Trophoblast cell (in vitro differentiated cells and primary cell): ENCODE measurements around the gene USP34.

Experiments used
- DNase-seq, 2 donors: peaks; one replicate each; pipeline ENCODE4 v3.0.0-alpha.2; 2016
- H2AFZ ChIP-seq: 2 replicates; pipeline ENCODE4 v1.6.1; 2013; ENCODE audit warnings: low read length, moderate library complexity, mild to moderate bottlenecking; ENCODE audit not compliant: insufficient read depth, poor library complexity
- H2AK5ac ChIP-seq: 2 replicates; pipeline ENCODE4 v1.6.1; 2013; ENCODE audit warnings: mild to moderate bottlenecking, low read length
- H2BK120ac ChIP-seq: 2 replicates; pipeline ENCODE4 v1.6.1; 2013; ENCODE audit warnings: low read length, mild to moderate bottlenecking, moderate library complexity; ENCODE audit not compliant: insufficient read depth, poor library complexity
- H2BK12ac ChIP-seq: 2 replicates; pipeline ENCODE4 v1.6.1; 2013; ENCODE audit warnings: mild to moderate bottlenecking, low read length, moderate library complexity
- H2BK5ac ChIP-seq: 2 replicates; pipeline ENCODE4 v1.6.1; 2013; ENCODE audit warnings: low read length, low read depth, moderate library complexity, mild to moderate bottlenecking; ENCODE audit not compliant: poor library complexity
- H3K14ac ChIP-seq: 2 replicates; pipeline ENCODE4 v1.6.1; 2013; ENCODE audit warnings: mild to moderate bottlenecking, low read length
- H3K18ac ChIP-seq: 2 replicates; pipeline ENCODE4 v1.6.1; 2013; ENCODE audit warnings: mild to moderate bottlenecking, low read length
- H3K23ac ChIP-seq: 2 replicates; pipeline ENCODE4 v1.6.1; 2013; ENCODE audit warnings: low read length
- H3K27ac ChIP-seq: 2 replicates; pipeline ENCODE4 v1.5.1; 2013; ENCODE audit warnings: low read depth, mild to moderate bottlenecking, inconsistent platforms, low read length, moderate library complexity
- H3K27me3 ChIP-seq: 2 replicates; pipeline ENCODE4 v1.6.1; 2013; ENCODE audit warnings: inconsistent platforms, mild to moderate bottlenecking, low read length, moderate library complexity; ENCODE audit not compliant: insufficient read depth
- H3K36me3 ChIP-seq, 2 experiments: 1 replicate in 1 of 2; 2 replicates in 1 of 2; pipeline ENCODE4 v1.6.1; 2013; ENCODE audit warnings: low read length in 2 of 2, mild to moderate bottlenecking in 2 of 2, moderate library complexity in 1 of 2; ENCODE audit not compliant: insufficient read depth in 2 of 2, control insufficient read depth in 1 of 2
- H3K4ac ChIP-seq: 2 replicates; pipeline ENCODE4 v1.6.1; 2013; ENCODE audit warnings: low read depth, mild to moderate bottlenecking, low read length, moderate library complexity
- H3K4me1 ChIP-seq, 2 experiments: 1 replicate in 1 of 2; 2 replicates in 1 of 2; pipeline ENCODE4 v1.6.1; 2013; ENCODE audit warnings: low read length in 2 of 2, mild to moderate bottlenecking in 2 of 2, moderate library complexity in 1 of 2; ENCODE audit not compliant: insufficient read depth in 2 of 2, control insufficient read depth in 1 of 2
- H3K4me2 ChIP-seq: 2 replicates; pipeline ENCODE4 v1.6.1; 2013; ENCODE audit warnings: inconsistent platforms, mild to moderate bottlenecking, low read length, moderate library complexity
- H3K4me3 ChIP-seq: 2 replicates; pipeline ENCODE4 v1.5.1; 2013; ENCODE audit warnings: mild to moderate bottlenecking, low read depth, low read length, inconsistent platforms
- H3K79me1 ChIP-seq: one replicate; pipeline ENCODE4 v1.6.1; 2013; ENCODE audit warnings: low read length
- H3K79me2 ChIP-seq: 2 replicates; pipeline ENCODE4 v1.6.1; 2013; ENCODE audit warnings: low read length, mild to moderate bottlenecking; ENCODE audit not compliant: control insufficient read depth, insufficient read depth, poor library complexity
- H3K9ac ChIP-seq: 2 replicates; pipeline ENCODE4 v1.6.1; 2013; ENCODE audit warnings: mild to moderate bottlenecking, low read length
- H3K9me3 ChIP-seq: 2 replicates; pipeline ENCODE4 v1.6.1; 2013; ENCODE audit warnings: low read depth, mild to moderate bottlenecking, control low read depth, inconsistent platforms, low read length; ENCODE audit not compliant: insufficient read depth
- H4K12ac ChIP-seq: 2 replicates; pipeline ENCODE4 v1.6.1; 2013; ENCODE audit warnings: low read depth, mild to moderate bottlenecking, low read length, moderate library complexity
- H4K8ac ChIP-seq: 2 replicates; pipeline ENCODE4 v1.6.1; 2013; ENCODE audit warnings: low read depth, mild to moderate bottlenecking, low read length, moderate library complexity
- H4K91ac ChIP-seq: one replicate; pipeline ENCODE4 v1.6.1; 2013; ENCODE audit warnings: low read depth, mild to moderate bottlenecking, low read length, moderate library complexity
- WGBS: extraction: QIAGEN DNeasy Blood & Tissue Kit; methylation state at CpG from one replicate; pipeline ENCODE4 v1.1.7; 2013; ENCODE audit warnings: missing lambda C conversion rate; ENCODE audit not compliant: insufficient read length, insufficient coverage; ENCODE audit errors: extremely low coverage; 5-methylcytosine and 5-hydroxymethylcytosine counted together

Gene USP34

DNA sequence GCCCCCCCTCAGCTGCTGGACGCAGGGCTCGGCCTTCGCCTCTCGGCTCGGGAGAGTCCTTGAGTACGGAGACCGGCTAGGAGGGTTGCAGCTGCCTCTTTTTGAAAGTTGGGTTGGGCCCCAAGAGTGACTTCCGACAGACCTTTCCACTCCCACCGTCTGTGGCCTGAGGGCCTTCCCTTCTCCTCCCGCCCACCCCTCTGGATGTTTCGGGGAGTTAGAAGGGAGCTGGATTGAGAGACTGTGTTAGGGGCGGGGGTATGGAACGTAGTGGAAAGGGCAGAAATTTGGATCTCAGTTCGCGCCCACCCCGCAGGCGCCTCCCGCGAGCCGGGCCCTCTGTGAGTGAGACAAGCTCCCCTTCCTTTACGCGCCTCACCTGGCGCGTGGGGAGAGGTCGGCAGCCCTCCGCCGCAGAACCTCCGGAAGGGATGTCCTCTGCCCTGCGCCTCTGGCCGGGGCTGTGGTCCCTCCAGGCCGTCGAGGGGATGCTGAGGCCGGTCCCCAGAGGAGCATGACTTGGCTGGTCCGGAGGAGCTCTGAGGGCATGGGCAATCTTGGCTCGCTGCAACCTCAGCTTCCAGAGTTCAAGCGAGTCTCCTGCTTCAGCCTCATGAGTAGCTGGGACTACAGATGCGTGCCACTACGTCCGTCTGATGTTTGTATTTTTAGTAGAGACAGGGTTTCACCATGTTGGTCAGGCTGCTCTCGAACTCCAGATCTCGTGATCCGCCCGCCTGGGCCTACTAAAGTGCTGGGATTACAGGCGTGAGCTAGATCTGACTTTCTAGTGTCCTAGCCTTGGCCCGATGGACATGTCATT is 292.9 kb downstream of the USP34 start:
- Histone ChIP-seq H3K27me3 (no peaks in the 10 kb centered on the region), H2BK5ac (peak overlapping the region; percentile 97), H3K4me2 (peak overlapping the region; percentile 72), H2AK5ac (peak overlapping the region; percentile 80), H3K9me3 (no peaks in the 10 kb centered on the region), H3K23ac (no peak overlapping the region), H3K9ac (peak overlapping the region; percentile 97), H2BK120ac (peak overlapping the region; percentile 84), H3K27ac (peak overlapping the region; percentile 89), H3K4me1 (peaks cover 19 to 24% of the 10 kb centered on the region in 2 experiments), H3K36me3 (peaks cover 12 to 14% of the 10 kb centered on the region in 2 experiments), H3K4me3 (peak overlapping the region; percentile 83), H3K14ac (peak overlapping the region; percentile 98), H3K4ac (peak overlapping the region; percentile 37), H2AFZ (peak overlapping the region; percentile 82), H3K79me2 (peaks cover 11% of the 10 kb centered on the region), H3K79me1 (peaks cover 12% of the 10 kb centered on the region), H4K91ac (peak overlapping the region; percentile 98), H3K18ac (peak overlapping the region; percentile 97), H2BK12ac (peak overlapping the region; percentile 16), H4K8ac (peak overlapping the region; percentile 98), H4K12ac (peak overlapping the region; percentile 98)
- WGBS = no CpG with 5 or more reads among the region's 45 CpGs
- peak in 1 of 2 donors; percentile 32 for DNase-seq

DNA sequence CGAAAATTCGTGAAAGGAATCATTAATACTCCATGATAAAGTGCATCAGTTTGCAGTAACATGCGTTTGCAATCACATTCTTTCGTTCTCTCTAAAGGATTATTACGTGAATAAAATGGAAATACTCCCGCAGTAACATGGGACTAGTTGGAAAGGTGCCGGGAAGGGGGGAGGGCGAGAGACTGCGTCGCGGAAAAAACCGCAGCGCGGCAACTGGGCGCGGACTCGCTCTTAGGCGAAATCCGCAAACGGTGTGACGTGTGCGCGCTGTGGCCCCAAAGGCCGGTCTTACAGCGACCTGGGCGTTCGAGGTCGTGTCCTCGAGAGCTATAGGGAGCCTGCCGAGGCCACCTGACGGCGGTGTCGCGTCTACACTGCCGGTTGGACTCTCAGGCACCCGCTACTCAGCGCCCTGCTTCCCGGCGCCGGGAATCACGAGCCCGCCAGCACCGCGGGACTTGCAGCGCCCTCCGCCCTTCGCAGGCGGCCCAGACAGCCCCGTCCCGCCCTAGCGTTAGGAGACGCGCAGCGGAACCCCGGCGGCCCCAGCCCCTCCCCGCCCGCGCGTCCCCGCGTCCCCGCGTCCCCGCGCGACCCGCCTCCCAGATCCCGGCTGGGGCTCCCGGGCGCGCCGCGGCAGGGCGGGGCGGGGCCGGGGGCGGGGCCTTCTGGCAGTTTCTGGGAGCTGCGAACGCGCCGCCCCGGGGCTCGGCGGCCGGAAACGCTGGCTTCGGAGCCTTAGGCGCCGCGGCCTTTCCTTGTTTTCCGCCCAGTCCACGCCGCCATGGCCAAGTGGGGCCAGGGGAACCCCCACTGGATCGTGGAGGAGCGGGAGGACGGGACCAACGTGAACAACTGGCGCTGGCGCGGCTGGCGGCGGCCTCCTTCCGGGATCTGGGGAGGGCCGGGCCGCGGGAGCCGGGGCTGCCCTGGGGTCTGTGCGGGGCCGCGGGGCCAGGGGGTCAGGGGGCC is 293.8 kb downstream of the USP34 start:
- Histone ChIP-seq H2AK5ac (peak overlapping the region; percentile 50), H3K18ac (peak overlapping the region; percentile 97), H2BK5ac (peak overlapping the region; percentile 97), H4K12ac (peak overlapping the region; percentile 98), H3K9me3 (no peaks in the 10 kb centered on the region), H3K79me1 (peaks cover 12% of the 10 kb centered on the region), H2BK12ac (no peak overlapping the region), H3K4me2 (peak overlapping the region; percentile 82), H3K4me3 (peak overlapping the region; percentile 83), H3K79me2 (peaks cover 11% of the 10 kb centered on the region), H3K9ac (peak overlapping the region; percentile 97), H3K4ac (peak overlapping the region; percentile 37), H4K8ac (peak overlapping the region; percentile 98), H3K4me1 (peaks cover 19 to 24% of the 10 kb centered on the region in 2 experiments), H3K36me3 (peaks cover 9 to 10% of the 10 kb centered on the region in 2 experiments), H2AFZ (peak overlapping the region; percentile 82), H3K27me3 (no peaks in the 10 kb centered on the region), H2BK120ac (peak overlapping the region; percentile 84), H3K23ac (no peak overlapping the region), H3K14ac (peak overlapping the region; percentile 98), H3K27ac (peak overlapping the region; percentile 89), H4K91ac (peak overlapping the region; percentile 98)
- WGBS = no CpG with 5 or more reads among the region's 111 CpGs
- peak; percentile 92 to 96 for DNase-seq

DNA sequence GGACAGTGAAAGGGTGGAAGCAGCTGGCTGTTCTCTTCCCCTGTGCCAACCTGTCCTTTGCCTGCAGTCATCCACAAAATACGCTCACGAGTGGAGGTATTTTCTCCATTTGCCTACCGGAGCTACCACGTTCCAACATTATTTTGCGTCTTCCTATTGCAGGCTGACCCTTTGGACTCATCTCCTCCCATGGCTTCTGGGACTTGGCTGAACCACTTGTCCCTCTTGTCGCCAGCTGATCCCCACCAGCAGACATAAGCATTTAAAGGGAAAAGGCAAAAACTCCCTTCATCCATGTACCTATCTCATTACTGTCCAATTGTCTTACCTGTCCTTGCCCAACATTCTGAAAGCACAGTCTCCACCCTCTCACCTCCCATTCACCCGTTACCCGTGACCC is 295.9 kb downstream of the USP34 start:
- Histone ChIP-seq H3K27ac (no peak overlapping the region), H3K4me1 (peaks cover 16 to 18% of the 10 kb centered on the region in 2 experiments), H3K27me3 (no peaks in the 10 kb centered on the region), H4K91ac (no peak overlapping the region), H3K18ac (no peak overlapping the region), H3K23ac (no peak overlapping the region), H2AK5ac (no peak overlapping the region), H2BK120ac (no peak overlapping the region), H3K4me2 (no peak overlapping the region), H4K12ac (no peak overlapping the region), H2BK5ac (no peak overlapping the region), H3K9me3 (no peaks in the 10 kb centered on the region), H3K79me1 (peaks cover 12% of the 10 kb centered on the region), H2AFZ (no peak overlapping the region), H3K9ac (no peak overlapping the region), H2BK12ac (no peak overlapping the region), H3K36me3 (peaks cover 0 to 1% of the 10 kb centered on the region in 2 experiments), H3K4ac (no peak overlapping the region), H3K14ac (no peak overlapping the region), H3K79me2 (peaks cover 11% of the 10 kb centered on the region), H4K8ac (no peak overlapping the region), H3K4me3 (no peak overlapping the region)
- no peak for DNase-seq
- WGBS = no CpG with 5 or more reads among the region's 8 CpGs

DNA sequence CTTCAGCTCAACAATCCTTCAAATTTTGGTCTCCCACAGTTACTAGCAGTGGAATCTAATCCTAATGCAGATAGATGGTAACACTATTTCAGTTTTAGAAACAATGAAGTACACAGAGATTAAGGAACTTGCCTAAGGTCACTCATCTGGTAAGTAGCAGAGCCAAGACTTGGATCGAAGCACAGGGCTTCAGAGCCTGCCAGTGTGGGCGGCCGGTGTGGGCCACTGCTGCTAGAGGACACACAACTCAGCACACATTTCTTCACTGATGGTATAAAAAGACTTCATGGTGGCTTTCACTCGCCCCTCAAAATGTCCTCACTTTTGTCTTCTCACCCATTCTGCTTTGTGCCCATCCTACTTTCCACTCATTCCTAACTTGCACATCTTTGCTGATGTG is 297.8 kb downstream of the USP34 start:
- WGBS = no CpG with 5 or more reads among the region's 4 CpGs
- Histone ChIP-seq H3K79me2 (peaks cover 11% of the 10 kb centered on the region), H2BK120ac (no peak overlapping the region)

More for the DNA sequence above, 297.8 kb downstream of the USP34 start:
- H3K4me1 ChIP-seq = peaks cover 2 to 6% of the 10 kb centered on the region in 2 experiments
- H3K4me3 ChIP-seq = no peak overlapping the region
- H2BK5ac ChIP-seq = no peak overlapping the region
- DNase-seq = no peak
- H3K23ac ChIP-seq = no peak overlapping the region
- H3K27ac ChIP-seq = no peak overlapping the region
- H3K79me1 ChIP-seq = peaks cover 12% of the 10 kb centered on the region
- no peak overlapping the region for H4K91ac ChIP-seq
- no peak overlapping the region for H2AFZ ChIP-seq
- H2AK5ac ChIP-seq = no peak overlapping the region
- H3K9me3 ChIP-seq = no peaks in the 10 kb centered on the region
- no peak overlapping the region for H4K8ac ChIP-seq
- no peak overlapping the region for H3K4me2 ChIP-seq
- no peak overlapping the region for H3K9ac ChIP-seq
- H4K12ac ChIP-seq = no peak overlapping the region
- no peak overlapping the region for H3K14ac ChIP-seq
- no peak overlapping the region for H2BK12ac ChIP-seq
- H3K18ac ChIP-seq = no peak overlapping the region
- peaks cover 0 to 1% of the 10 kb centered on the region in 2 experiments for H3K36me3 ChIP-seq
- H3K27me3 ChIP-seq = no peaks in the 10 kb centered on the region
- no peak overlapping the region for H3K4ac ChIP-seq
